BJ (cell line): ENCODE measurements around the gene VWA2. TPM values are rescaled to one million over a fixed set of nuclear protein-coding genes. Genes with fewer than 3 reads are reported as not detected.

Experiments
- CTCF ChIA-PET: fragments of 350-600 bp; formaldehyde crosslinking; extraction: SDS; loops from one replicate; lab custom pipeline; 2021; ENCODE audit warnings: antibody characterized with exemption, inconsistent platforms; lab: Yijun Ruan, JAX
- POLR2A ChIA-PET: fragments of 300-600 bp; sonication (Branson Sonifier 250); formaldehyde crosslinking; extraction: SDS; loops from one replicate; lab custom pipeline; 2021; ENCODE audit warnings: antibody characterized with exemption; lab: Charles Lee
- DNase-seq: peaks from one replicate; pipeline ENCODE4 v3.0.0-alpha.2; 2011; ENCODE audit warnings: low read depth
- H3K27me3 ChIP-seq: 2 replicates; pipeline ENCODE4 v1.6.0; 2011; ENCODE audit warnings: low read length; ENCODE audit not compliant: control insufficient read depth, insufficient read depth
- H3K36me3 ChIP-seq: 2 replicates; pipeline ENCODE4 v1.5.1; 2011; ENCODE audit warnings: low read length; ENCODE audit not compliant: control insufficient read depth, insufficient read depth
- H3K4me3 ChIP-seq: 2 replicates; pipeline ENCODE4 v1.5.1; 2011; ENCODE audit warnings: low read depth, mild to moderate bottlenecking, control low read depth, low read length
- polyA plus RNA-seq: library from polyadenylated mRNA; depleted of rRNA; stranded (reverse); fragments of >200 nt; gene quantifications from 2 replicates; pipeline ENCODE4 v1.2.3, GENCODE V29; 2011
- TF ChIP-seq, protein P1 (sequence below): IDR thresholded peaks from 2 replicates; pipeline ENCODE4 v1.5.1; 2011; ENCODE audit warnings: low read depth, mild to moderate bottlenecking, control low read depth, inconsistent platforms, low read length, moderate library complexity; ENCODE audit not compliant: insufficient read depth

The VWA2 gene
- polyA plus RNA-seq, 1 experiment, result 0.07 TPM

DNA sequence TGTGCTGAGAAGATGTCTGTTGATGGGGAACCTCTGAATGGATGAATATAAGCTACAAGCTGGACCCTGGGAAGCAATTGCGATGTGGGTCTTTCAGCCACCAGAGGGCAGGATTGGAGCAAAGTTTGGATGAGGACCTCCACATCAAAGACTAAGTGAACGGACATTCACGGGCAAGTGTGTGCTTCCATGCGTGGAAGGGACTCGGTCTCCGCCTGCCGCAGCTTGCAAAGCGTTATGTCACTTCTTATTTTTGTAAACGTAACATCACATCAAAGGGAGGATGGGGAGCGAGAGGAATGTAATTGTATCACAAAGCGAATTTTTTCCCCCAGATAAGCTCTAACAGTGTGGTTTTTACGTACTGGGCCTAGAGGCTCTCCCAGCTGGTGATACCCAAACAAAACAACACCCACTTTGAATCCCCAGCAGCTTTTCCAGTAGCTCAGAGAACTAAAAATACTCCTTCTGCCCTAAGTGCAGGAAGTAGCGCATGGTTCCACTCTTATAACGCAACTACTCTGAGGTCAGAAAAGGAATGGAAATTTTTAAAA is 65.0 kb downstream of the VWA2 start:
- ChIA-PET POLR2A (interaction anchor here (0.5 kb wide), 1 partner anchor 540 kb away, joined by 3 read pairs; no protein-coding TSS in a partner anchor), CTCF (interaction anchor here (0.5 to 2.6 kb wide), 69 partner anchors 9 to 833 kb away, joined by 3 to 31 read pairs (median 4); partner anchors contain the start of gene FHIP2A)
- peak; percentile 40 for DNase-seq
- H3K27me3 ChIP-seq, result peaks cover 2% of the 10 kb centered on the region; the same call in 1 of the 2 replicates
- peak overlapping the region; percentile 23 for H3K4me3 ChIP-seq
- H3K36me3 ChIP-seq, result no peaks in the 10 kb centered on the region
- TF ChIP-seq, protein P1, sequence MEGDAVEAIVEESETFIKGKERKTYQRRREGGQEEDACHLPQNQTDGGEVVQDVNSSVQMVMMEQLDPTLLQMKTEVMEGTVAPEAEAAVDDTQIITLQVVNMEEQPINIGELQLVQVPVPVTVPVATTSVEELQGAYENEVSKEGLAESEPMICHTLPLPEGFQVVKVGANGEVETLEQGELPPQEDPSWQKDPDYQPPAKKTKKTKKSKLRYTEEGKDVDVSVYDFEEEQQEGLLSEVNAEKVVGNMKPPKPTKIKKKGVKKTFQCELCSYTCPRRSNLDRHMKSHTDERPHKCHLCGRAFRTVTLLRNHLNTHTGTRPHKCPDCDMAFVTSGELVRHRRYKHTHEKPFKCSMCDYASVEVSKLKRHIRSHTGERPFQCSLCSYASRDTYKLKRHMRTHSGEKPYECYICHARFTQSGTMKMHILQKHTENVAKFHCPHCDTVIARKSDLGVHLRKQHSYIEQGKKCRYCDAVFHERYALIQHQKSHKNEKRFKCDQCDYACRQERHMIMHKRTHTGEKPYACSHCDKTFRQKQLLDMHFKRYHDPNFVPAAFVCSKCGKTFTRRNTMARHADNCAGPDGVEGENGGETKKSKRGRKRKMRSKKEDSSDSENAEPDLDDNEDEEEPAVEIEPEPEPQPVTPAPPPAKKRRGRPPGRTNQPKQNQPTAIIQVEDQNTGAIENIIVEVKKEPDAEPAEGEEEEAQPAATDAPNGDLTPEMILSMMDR, result peak; percentile 81

DNA sequence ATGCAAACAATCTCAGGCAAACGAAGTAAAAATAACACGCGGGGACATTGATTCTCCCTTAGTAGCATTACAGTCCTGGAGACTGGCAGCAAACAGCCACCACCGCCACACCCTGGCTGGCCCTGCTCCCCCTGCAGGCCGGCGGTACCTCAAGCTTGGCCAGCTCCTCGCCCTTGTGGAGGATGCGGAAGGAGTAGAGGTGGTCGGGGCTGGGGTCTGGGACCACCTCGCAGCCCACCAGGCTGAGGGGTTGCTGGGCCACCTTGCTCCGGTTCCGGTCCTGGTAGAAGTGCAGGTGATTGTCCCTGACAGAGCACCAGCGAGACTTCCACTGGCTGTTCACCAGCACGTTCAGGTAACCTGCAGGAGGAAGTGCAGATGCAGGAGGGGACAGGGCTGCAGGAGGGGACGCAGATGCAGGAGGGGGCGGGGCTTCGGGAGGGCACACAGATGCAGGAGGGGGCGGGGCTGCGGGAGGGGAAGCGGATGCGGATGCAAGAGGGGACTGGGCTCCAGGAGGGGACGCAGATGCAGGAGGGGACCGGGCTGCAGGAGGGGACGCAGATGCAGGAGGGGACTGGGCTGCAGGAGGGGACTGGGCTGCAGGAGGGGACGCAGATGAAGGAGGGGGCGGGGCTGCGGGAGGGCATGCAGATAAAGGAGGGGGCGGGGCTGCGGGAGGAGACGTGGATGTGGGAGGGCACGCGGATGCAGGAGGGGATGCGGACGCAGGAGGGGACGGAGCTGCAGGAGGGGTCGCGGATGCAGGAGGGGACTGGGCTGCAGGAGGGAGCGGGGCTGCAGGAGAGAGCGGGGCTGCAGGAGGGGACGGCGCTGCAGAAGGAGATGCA is 65.7 kb downstream of the VWA2 start:
- no peaks in the 10 kb centered on the region for H3K36me3 ChIP-seq
- POLR2A ChIA-PET, result no interaction called here
- H3K4me3 ChIP-seq, result peak overlapping the region; percentile 23
- no peak for DNase-seq
- CTCF ChIA-PET, result interaction anchor here (0.5 to 2.6 kb wide), 58 partner anchors 8 to 823 kb away, joined by 3 to 31 read pairs (median 4); partner anchors contain the start of gene FHIP2A
- TF ChIP-seq, protein P1, result peak; percentile 86
- H3K27me3 ChIP-seq, result peaks cover 2% of the 10 kb centered on the region; the same call in 1 of the 2 replicates

DNA sequence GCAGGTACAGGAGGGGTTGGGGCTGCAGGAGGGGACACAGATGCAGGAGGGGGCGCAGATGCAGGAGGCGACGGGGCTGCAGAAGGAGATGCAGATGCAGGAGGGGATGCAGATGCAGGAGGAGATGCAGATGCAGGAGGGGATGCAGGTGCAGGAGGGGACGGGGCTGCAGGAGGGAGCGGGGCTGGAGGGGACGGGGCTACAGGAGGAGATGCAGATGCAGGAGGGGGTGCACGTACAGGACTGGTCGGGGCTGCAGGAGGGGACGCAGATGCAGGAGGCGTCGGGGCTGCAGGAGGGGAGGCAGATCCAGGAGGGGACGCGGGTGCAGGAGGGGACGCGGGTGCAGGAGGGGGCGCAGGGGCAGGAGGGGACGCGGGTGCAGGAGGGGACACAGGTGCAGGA is 66.5 kb downstream of the VWA2 start:
- DNase-seq, result no peak
- TF ChIP-seq, protein P1, result no peak
- ChIA-PET CTCF (no interaction called here), POLR2A (no interaction called here)
- H3K27me3 ChIP-seq, result peaks cover 2% of the 10 kb centered on the region; the same call in 1 of the 2 replicates
- no peaks in the 10 kb centered on the region for H3K36me3 ChIP-seq
- no peak overlapping the region for H3K4me3 ChIP-seq

DNA sequence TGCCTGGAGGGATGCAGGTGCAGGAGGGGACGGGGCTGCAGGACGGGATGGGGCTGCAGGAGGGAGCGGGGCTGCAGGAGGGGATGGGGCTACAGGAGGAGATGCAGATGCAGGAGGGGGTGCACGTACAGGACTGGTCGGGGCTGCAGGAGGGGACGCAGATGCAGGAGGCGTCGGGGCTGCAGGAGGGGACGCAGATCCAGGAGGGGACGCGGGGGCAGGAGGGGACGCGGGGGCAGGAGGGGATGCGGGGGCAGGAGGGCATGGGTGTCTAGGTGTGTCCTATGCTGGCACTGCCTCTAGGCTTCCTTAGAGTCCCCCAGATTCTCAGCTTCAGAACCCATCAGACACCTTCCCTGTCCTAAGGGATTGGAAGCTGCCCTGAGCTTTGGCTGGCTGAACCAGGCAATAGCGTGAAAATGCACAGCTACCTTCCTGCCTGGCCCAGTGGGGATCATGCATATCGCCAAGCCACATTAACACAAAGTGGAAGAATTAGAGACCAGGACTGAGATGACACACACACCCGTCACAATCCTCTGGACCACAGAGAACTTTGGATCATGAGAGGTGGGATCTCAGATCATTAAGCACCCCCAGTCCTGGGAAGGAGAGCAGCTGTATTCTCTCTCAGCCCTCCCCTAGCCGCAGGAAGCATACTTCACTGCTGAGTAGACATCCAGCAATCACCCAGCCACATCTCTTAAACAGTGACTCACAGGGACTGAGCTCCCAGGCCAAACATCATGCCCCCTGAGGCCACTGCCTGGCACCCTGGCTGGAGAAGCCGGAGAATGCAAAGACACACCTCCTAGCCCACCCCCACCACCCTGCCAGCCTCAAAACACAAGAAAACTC is 67.3 kb downstream of the VWA2 start:
- Histone ChIP-seq H3K36me3 (no peaks in the 10 kb centered on the region), H3K27me3 (peaks cover 2% of the 10 kb centered on the region; the same call in 1 of the 2 replicates), H3K4me3 (no peak overlapping the region)
- TF ChIP-seq, protein P1, result no peak
- ChIA-PET CTCF (interaction anchor here (0.6 to 1.5 kb wide), 7 partner anchors 9 to 242 kb away, joined by 3 to 7 read pairs (median 3); no protein-coding TSS in a partner anchor), POLR2A (interaction anchor here (0.6 to 0.7 kb wide), 2 partner anchors 20 to 447 kb away, joined by 3 to 6 read pairs; no protein-coding TSS in a partner anchor)
- DNase-seq, result peak; percentile 69
